CD4-positive, alpha-beta T cell (primary cell): Measurements from ENCODE around the gene NCAM2. TPM values are rescaled to one million over a fixed set of nuclear protein-coding genes. Genes with fewer than 3 reads are reported as not detected.

Experiments used
- ATAC-seq: fragments of 200-7000 bp; cut with Tn5 transposase; one replicate; pipeline ENCODE4 v1.10.0; 2022; ENCODE audit warnings: mild to moderate bottlenecking; ENCODE audit not compliant: poor library complexity
- CTCF ChIA-PET: fragments of 350-600 bp; sonication (Branson Sonifier 250); formaldehyde crosslinking; loops from one replicate; lab custom pipeline; 2021; ENCODE audit warnings: antibody characterized with exemption, inconsistent platforms; lab: Charles Lee
- POLR2A ChIA-PET: fragments of 350-600 bp; sonication (Branson Sonifier 250); formaldehyde crosslinking; loops from one replicate; lab custom pipeline; 2021; ENCODE audit warnings: antibody characterized with exemption, inconsistent platforms; lab: Charles Lee
- DNase-seq, 14 experiments: peaks; one replicate each; pipeline ENCODE4 v3.0.0-alpha.2; 2013 to 2020; ENCODE audit warnings: mixed read lengths in 2 of 14
- H3K27ac ChIP-seq, 2 donors: one replicate each; pipeline versions ENCODE4 v1.5.1 to v1.7.0; 2013; ENCODE audit warnings: low read length in 2 of 2, low read depth in 1 of 2, mild to moderate bottlenecking in 1 of 2
- H3K27me3 ChIP-seq, 2 experiments: 1 replicate in 1 of 2; 2 replicates in 1 of 2; pipeline versions ENCODE4 v1.6.1 to v1.7.0; 2013; ENCODE audit warnings: low read length in 2 of 2, control low read depth in 1 of 2, mild to moderate bottlenecking in 1 of 2, moderate library complexity in 1 of 2; ENCODE audit not compliant: insufficient read depth in 2 of 2, control insufficient read depth in 1 of 2
- H3K36me3 ChIP-seq: one replicate; pipeline ENCODE4 v1.6.1; 2013; ENCODE audit warnings: low read length, control low read depth; ENCODE audit not compliant: insufficient read depth
- H3K4me1 ChIP-seq: one replicate; pipeline ENCODE4 v1.6.1; 2013; ENCODE audit warnings: low read length, control low read depth; ENCODE audit not compliant: insufficient read depth
- H3K4me3 ChIP-seq: one replicate; pipeline ENCODE4 v1.5.1; 2013; ENCODE audit warnings: mild to moderate bottlenecking, low read length, moderate library complexity
- H3K9me3 ChIP-seq, 2 experiments: 1 replicate in 1 of 2; 2 replicates in 1 of 2; pipeline versions ENCODE4 v1.6.1 to v1.7.0; 2013; ENCODE audit warnings: low read length in 2 of 2, mild to moderate bottlenecking in 2 of 2, control low read depth in 1 of 2, moderate library complexity in 1 of 2; ENCODE audit not compliant: control insufficient read depth in 1 of 2, insufficient read depth in 1 of 2
- H3K27ac Mint-ChIP-seq: one replicate; pipeline ENCODE4 v1.8.0; 2020; ENCODE audit warnings: mixed read lengths
- H3K27me3 Mint-ChIP-seq: one replicate; pipeline ENCODE4 v1.8.0; 2021; ENCODE audit warnings: mixed read lengths
- H3K36me3 Mint-ChIP-seq: one replicate; pipeline ENCODE4 v1.8.0; 2021; ENCODE audit warnings: low read depth, mixed read lengths
- H3K4me1 Mint-ChIP-seq: one replicate; pipeline ENCODE4 v1.8.0; 2021; ENCODE audit warnings: low read depth, mixed read lengths
- H3K4me3 Mint-ChIP-seq: one replicate; pipeline ENCODE4 v1.8.0; 2020; ENCODE audit warnings: mild to moderate bottlenecking, mixed read lengths
- H3K9me3 Mint-ChIP-seq: one replicate; pipeline ENCODE4 v1.8.0; 2020; ENCODE audit warnings: mixed read lengths
- CTCF ChIP-seq: fragments of 200-600 bp; IDR thresholded peaks from one replicate; pipeline ENCODE4 v1.8.0; 2022; ENCODE audit warnings: antibody characterized with exemption, mild to moderate bottlenecking
- intact Hi-C, 2 experiments: fragments of 100-400 bp; cut with DNase I in 1 of 2; cut with micrococcal nuclease in 1 of 2; formaldehyde crosslinking; loops; one replicate each; pipeline versions ENCODE4 v1.15.1 to v1.9.0; 2023 to 2025; cut with DNase I, micrococcal nuclease
- total RNA-seq, 174 experiments: library from RNA in 2 of 174; stranded (reverse) in 2 of 174; gene quantifications; one replicate each; pipeline ENCODE4 v1.2.3 and lab custom pipeline; 2021 to 2026

NCAM2 gene
- total RNA-seq, 2 experiments from 2014 or later: not detected

DNA sequence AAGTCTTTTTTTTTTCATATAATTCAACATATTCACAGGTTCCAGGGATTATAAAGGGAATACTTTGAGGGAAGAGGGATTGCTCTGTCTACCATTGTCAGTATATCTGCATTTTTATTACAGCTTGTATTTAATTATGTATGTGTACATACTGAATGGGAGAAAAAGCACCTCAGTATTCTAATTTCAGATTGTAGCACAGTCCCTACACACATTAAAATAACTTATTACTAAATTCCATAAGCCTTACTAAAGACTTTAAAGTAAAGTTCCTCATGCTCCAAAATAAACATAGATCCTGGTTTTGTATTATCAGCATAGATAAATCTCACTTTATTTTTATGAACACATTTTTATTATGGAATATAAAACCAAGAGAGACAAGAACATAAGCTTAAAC lies 134.2 kb downstream of the NCAM2 start:
- POLR2A ChIA-PET: no interaction called here
- Mint-ChIP-seq H3K4me1 (no peaks in the 10 kb centered on the region), H3K27me3 (no peaks in the 10 kb centered on the region), H3K27ac (no peak overlapping the region), H3K36me3 (no peaks in the 10 kb centered on the region), H3K9me3 (no peaks in the 10 kb centered on the region), H3K4me3 (no peak overlapping the region)
- ATAC-seq (no peak), DNase-seq (no peak)
- Histone ChIP-seq H3K4me1 (no peaks in the 10 kb centered on the region), H3K36me3 (no peaks in the 10 kb centered on the region), H3K27me3 (no peaks in the 10 kb centered on the region), H3K4me3 (no peak overlapping the region), H3K9me3 (peaks cover 0 to 6% of the 10 kb centered on the region in 2 experiments), H3K27ac (no peak overlapping the region)
- CTCF ChIA-PET: interaction anchor here (1.3 kb wide), 1 partner anchor 13 kb away, joined by 3 read pairs; no protein-coding TSS in a partner anchor
- intact Hi-C loops: no loop called here
- TF ChIP-seq CTCF: no peak

DNA sequence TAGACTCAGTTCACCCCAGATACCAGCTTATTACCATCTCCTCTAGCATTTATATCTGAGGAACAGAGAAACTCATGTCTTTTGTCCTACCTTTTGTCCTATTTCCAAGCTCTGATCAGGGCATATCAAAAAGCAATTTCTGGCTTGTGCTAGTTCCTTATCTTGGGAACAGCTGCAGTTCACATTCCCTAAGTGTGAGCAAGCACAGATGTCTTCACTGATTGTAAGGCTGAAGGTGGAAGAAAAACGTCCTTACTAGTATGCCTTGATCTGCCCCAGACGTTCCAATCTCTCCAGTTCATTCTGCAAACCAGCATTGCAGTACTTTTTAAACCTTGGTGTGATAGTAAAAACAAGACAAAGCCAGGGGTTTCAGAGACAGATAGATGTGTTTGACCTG lies 139.8 kb downstream of the NCAM2 start:
- H3K27me3 ChIP-seq: no peaks in the 10 kb centered on the region
- H3K9me3 ChIP-seq: peaks cover 0 to 8% of the 10 kb centered on the region in 2 experiments
- H3K9me3 Mint-ChIP-seq: no peaks in the 10 kb centered on the region
- ChIA-PET POLR2A (no interaction called here), CTCF (no interaction called here)
- H3K36me3 ChIP-seq: no peaks in the 10 kb centered on the region
- DNase-seq: no peak
- intact Hi-C loops: no loop called here
- no peak for TF ChIP-seq CTCF
- no peaks in the 10 kb centered on the region for H3K4me1 ChIP-seq
- H3K27me3 Mint-ChIP-seq: no peaks in the 10 kb centered on the region
- ATAC-seq: no peak
- no peaks in the 10 kb centered on the region for H3K4me1 Mint-ChIP-seq
- no peak overlapping the region for H3K4me3 Mint-ChIP-seq
- no peaks in the 10 kb centered on the region for H3K36me3 Mint-ChIP-seq
- no peak overlapping the region for H3K27ac ChIP-seq
- H3K27ac Mint-ChIP-seq: no peak overlapping the region
- no peak overlapping the region for H3K4me3 ChIP-seq

GRCh38 chr21:21146587-21147373 lies 148.6 kb downstream of the NCAM2 start:
- H3K36me3 Mint-ChIP-seq: no peaks in the 10 kb centered on the region
- Histone ChIP-seq H3K9me3 (peaks cover 0 to 3% of the 10 kb centered on the region in 2 experiments), H3K27ac (no peak overlapping the region), H3K4me3 (no peak overlapping the region), H3K4me1 (no peaks in the 10 kb centered on the region), H3K36me3 (no peaks in the 10 kb centered on the region), H3K27me3 (peaks cover 0 to 2% of the 10 kb centered on the region in 2 experiments)
- no peak overlapping the region for H3K4me3 Mint-ChIP-seq
- CTCF ChIA-PET: no interaction called here
- POLR2A ChIA-PET: no interaction called here
- intact Hi-C loops: no loop called here
- no peaks in the 10 kb centered on the region for H3K4me1 Mint-ChIP-seq
- TF ChIP-seq CTCF: no peak
- no peak for ATAC-seq
- H3K9me3 Mint-ChIP-seq: no peaks in the 10 kb centered on the region
- H3K27me3 Mint-ChIP-seq: no peaks in the 10 kb centered on the region
- DNase-seq: no peak
- no peak overlapping the region for H3K27ac Mint-ChIP-seq
